Mesenchymal stem cell (in vitro differentiated cells and primary cell): ENCODE results near the gene ARPP21.
"Not testable (repeated sequence)": the region's sequence is repeated elsewhere in the genome, so short reads cannot be mapped to it uniquely, and the experiment has no call there.

ENCODE experiments used
- DNase-seq: peaks from one replicate; pipeline ENCODE4 v3.0.0-alpha.2; 2013
- H2AFZ ChIP-seq: one replicate; pipeline ENCODE4 v1.6.1; 2013; ENCODE audit warnings: low read depth, mild to moderate bottlenecking, control low read depth, inconsistent platforms, low read length, moderate library complexity
- H2AK5ac ChIP-seq: 2 replicates; pipeline ENCODE4 v1.6.1; 2013; ENCODE audit warnings: low read length, moderate library complexity, mild to moderate bottlenecking, inconsistent platforms; ENCODE audit not compliant: severe bottlenecking
- H2BK120ac ChIP-seq: one replicate; pipeline ENCODE4 v1.6.1; 2013; ENCODE audit warnings: low read depth, mild to moderate bottlenecking, inconsistent platforms, low read length, moderate library complexity
- H2BK12ac ChIP-seq, 2 experiments: one replicate each; pipeline ENCODE4 v1.6.1; 2013; ENCODE audit warnings: inconsistent platforms in 2 of 2, low read length in 2 of 2, mild to moderate bottlenecking in 2 of 2, moderate library complexity in 2 of 2, control low read depth in 1 of 2
- H2BK15ac ChIP-seq: one replicate; pipeline ENCODE4 v1.6.1; 2013; ENCODE audit warnings: mild to moderate bottlenecking, low read depth, inconsistent platforms; ENCODE audit not compliant: poor library complexity, severe bottlenecking
- H2BK5ac ChIP-seq: 2 replicates; pipeline ENCODE4 v1.6.1; 2013; ENCODE audit warnings: low read depth, mild to moderate bottlenecking, low read length, control low read depth, inconsistent platforms; ENCODE audit not compliant: poor library complexity, severe bottlenecking
- H3K14ac ChIP-seq, 2 experiments: one replicate each; pipeline ENCODE4 v1.6.1; 2013; ENCODE audit warnings: inconsistent platforms in 2 of 2, low read length in 2 of 2, control low read depth in 1 of 2, mild to moderate bottlenecking in 1 of 2, moderate library complexity in 1 of 2
- H3K18ac ChIP-seq, 2 experiments: one replicate each; pipeline ENCODE4 v1.6.1; 2013; ENCODE audit warnings: inconsistent platforms in 2 of 2, low read length in 2 of 2, control low read depth in 1 of 2, low read depth in 1 of 2, mild to moderate bottlenecking in 1 of 2
- H3K23ac ChIP-seq, 2 experiments: one replicate each; pipeline ENCODE4 v1.6.1; 2013; ENCODE audit warnings: inconsistent platforms in 2 of 2, low read length in 2 of 2, mild to moderate bottlenecking in 2 of 2, moderate library complexity in 2 of 2, control low read depth in 1 of 2
- H3K27ac ChIP-seq: 2 replicates; pipeline ENCODE4 v1.5.1; 2013; ENCODE audit warnings: mild to moderate bottlenecking, moderate library complexity, low read length, control low read depth, inconsistent platforms; ENCODE audit not compliant: poor library complexity, severe bottlenecking
- H3K27me3 ChIP-seq, 2 experiments: 2 replicates each; pipeline versions ENCODE4 v1.6.1 to v1.7.0; 2013; ENCODE audit warnings: low read length in 2 of 2, mild to moderate bottlenecking in 2 of 2, moderate library complexity in 2 of 2, control low read depth in 1 of 2, inconsistent platforms in 1 of 2; ENCODE audit not compliant: control insufficient read depth in 1 of 2, insufficient read depth in 1 of 2
- H3K36me3 ChIP-seq, 2 experiments: 2 replicates each; pipeline versions ENCODE4 v1.6.1 to v1.7.0; 2013; ENCODE audit warnings: low read length in 2 of 2, control low read depth in 1 of 2, inconsistent platforms in 1 of 2, low read depth in 1 of 2, mild to moderate bottlenecking in 1 of 2; ENCODE audit not compliant: insufficient read depth in 2 of 2, control insufficient read depth in 1 of 2
- H3K4ac ChIP-seq, 2 experiments: one replicate each; pipeline ENCODE4 v1.6.1; 2013; ENCODE audit warnings: inconsistent platforms in 2 of 2, low read length in 2 of 2, mild to moderate bottlenecking in 2 of 2, moderate library complexity in 2 of 2, control low read depth in 1 of 2, low read depth in 1 of 2
- H3K4me1 ChIP-seq: 2 replicates; pipeline ENCODE4 v1.6.1; 2013; ENCODE audit warnings: low read depth, low read length, control low read depth; ENCODE audit not compliant: control insufficient read depth, insufficient read depth
- H3K4me2 ChIP-seq: 2 replicates; pipeline ENCODE4 v1.6.1; 2013; ENCODE audit warnings: low read length, mild to moderate bottlenecking, inconsistent platforms; ENCODE audit not compliant: poor library complexity, severe bottlenecking
- H3K4me3 ChIP-seq, 2 experiments: 2 replicates each; pipeline versions ENCODE4 v1.5.1 to v1.7.0; 2013; ENCODE audit warnings: low read length in 2 of 2, mild to moderate bottlenecking in 2 of 2, control low read depth in 1 of 2, low read depth in 1 of 2; ENCODE audit not compliant: insufficient read depth in 1 of 2
- H3K79me1 ChIP-seq: replicated peaks from 2 replicates; pipeline ENCODE4 v1.6.1; 2013; ENCODE audit warnings: mild to moderate bottlenecking, control low read depth, low read length, inconsistent platforms; ENCODE audit not compliant: poor library complexity, severe bottlenecking
- H3K9ac ChIP-seq: 2 replicates; pipeline ENCODE4 v1.7.0; 2013; ENCODE audit warnings: mild to moderate bottlenecking, low read length, moderate library complexity
- H3K9me3 ChIP-seq: 2 replicates; pipeline ENCODE4 v1.7.0; 2013; ENCODE audit warnings: mild to moderate bottlenecking, low read length; ENCODE audit not compliant: control insufficient read depth
- H4K8ac ChIP-seq: one replicate; pipeline ENCODE4 v1.6.1; 2013; ENCODE audit warnings: inconsistent platforms, mild to moderate bottlenecking, low read length, moderate library complexity
- H4K91ac ChIP-seq: one replicate; pipeline ENCODE4 v1.6.1; 2013; ENCODE audit warnings: mild to moderate bottlenecking, low read length, inconsistent platforms
- WGBS: methylation state at CpG from one replicate; pipeline ENCODE4 v1.1.7; 2013; ENCODE audit warnings: mixed read lengths; 5-methylcytosine and 5-hydroxymethylcytosine counted together

ARPP21 gene

GRCh38 chr3:35793667-35794066 lies 154.3 kb downstream of the ARPP21 start:
- no peak overlapping the region for H3K18ac ChIP-seq
- no peak for DNase-seq
- no peak overlapping the region for H4K91ac ChIP-seq
- no peak overlapping the region for H2BK12ac ChIP-seq
- no peak overlapping the region for H2BK15ac ChIP-seq
- no peak overlapping the region for H3K4me2 ChIP-seq
- H3K27ac ChIP-seq, result no peak overlapping the region
- no peak overlapping the region for H2AFZ ChIP-seq
- no peaks in the 10 kb centered on the region for H3K27me3 ChIP-seq
- H3K4me3 ChIP-seq, result no peak overlapping the region
- H3K9me3 ChIP-seq, result no peaks in the 10 kb centered on the region
- H3K14ac ChIP-seq, result no peak overlapping the region
- no peaks in the 10 kb centered on the region for H3K79me1 ChIP-seq
- H2AK5ac ChIP-seq, result peak overlapping the region; percentile 16
- no peaks in the 10 kb centered on the region for H3K36me3 ChIP-seq
- no peak overlapping the region for H2BK120ac ChIP-seq
- peaks cover 2% of the 10 kb centered on the region for H3K4me1 ChIP-seq
- no peak overlapping the region for H3K4ac ChIP-seq
- no peak overlapping the region for H2BK5ac ChIP-seq
- H4K8ac ChIP-seq, result no peak overlapping the region
- no peak overlapping the region for H3K23ac ChIP-seq
- 43% methylated on average over 1 of the region's 1 CpG for WGBS
- H3K9ac ChIP-seq, result no peak overlapping the region

DNA sequence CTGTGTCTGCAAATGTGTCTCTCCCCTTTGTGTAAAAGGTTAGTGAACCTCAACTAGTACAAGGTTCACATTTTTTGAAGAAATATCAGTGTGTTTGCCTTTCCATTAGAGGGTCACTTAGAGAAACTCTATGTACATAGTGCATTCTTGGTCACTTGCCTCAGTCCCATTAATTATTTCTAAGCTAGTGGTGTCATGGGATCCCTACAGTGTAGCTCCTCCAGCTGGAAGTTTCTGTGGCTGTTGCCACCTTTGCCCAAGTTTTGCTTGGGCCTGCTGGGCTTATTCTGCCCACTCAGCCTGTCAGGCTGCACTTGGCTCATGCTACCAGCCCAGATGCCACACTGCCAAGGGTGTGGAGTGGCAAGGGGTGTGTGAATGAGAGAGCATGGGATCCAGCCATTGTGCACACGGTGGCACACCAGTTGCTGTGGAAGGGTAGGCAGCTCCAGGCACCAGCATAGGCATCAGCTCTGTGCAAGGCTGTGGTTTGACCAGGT lies 161.7 kb downstream of the ARPP21 start:
- H3K9ac ChIP-seq, result no peak overlapping the region
- no peaks in the 10 kb centered on the region for H3K79me1 ChIP-seq
- H2BK120ac ChIP-seq, result no peak overlapping the region
- WGBS, result 76% methylated on average over 1 of the region's 1 CpG
- H3K18ac ChIP-seq, result no peak overlapping the region
- H3K4me1 ChIP-seq, result peaks cover 5% of the 10 kb centered on the region
- H3K27ac ChIP-seq, result no peak overlapping the region
- H2BK15ac ChIP-seq, result no peak overlapping the region
- H4K8ac ChIP-seq, result no peak overlapping the region
- no peak overlapping the region for H2AK5ac ChIP-seq
- H3K36me3 ChIP-seq, result no peaks in the 10 kb centered on the region
- no peaks in the 10 kb centered on the region for H3K9me3 ChIP-seq
- no peak overlapping the region for H2BK5ac ChIP-seq
- H3K4ac ChIP-seq, result no peak overlapping the region
- H3K27me3 ChIP-seq, result no peaks in the 10 kb centered on the region
- no peak overlapping the region for H2BK12ac ChIP-seq
- H2AFZ ChIP-seq, result no peak overlapping the region
- no peak overlapping the region for H3K23ac ChIP-seq
- no peak overlapping the region for H3K4me3 ChIP-seq
- H3K4me2 ChIP-seq, result no peak overlapping the region
- no peak overlapping the region for H3K14ac ChIP-seq
- no peak overlapping the region for H4K91ac ChIP-seq
- DNase-seq, result no peak

DNA sequence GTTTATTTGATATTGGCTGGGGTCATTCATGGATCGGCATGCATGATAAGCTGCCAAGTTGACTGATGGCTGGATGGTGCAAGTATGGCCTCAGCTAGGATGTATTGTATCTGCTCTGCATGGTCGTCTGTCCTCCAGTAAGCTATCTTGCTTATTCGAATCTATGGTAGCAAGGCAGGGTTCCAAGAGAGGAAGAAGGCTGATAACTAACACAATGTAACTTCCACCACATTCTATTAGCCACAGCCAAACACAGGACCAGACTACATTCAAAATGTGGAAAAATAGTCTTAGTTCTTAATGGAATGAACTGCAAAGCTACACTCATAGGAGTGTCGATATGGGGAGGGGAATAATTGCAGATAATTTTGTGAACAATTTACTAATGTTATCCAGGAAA lies 175.2 kb downstream of the ARPP21 start:
- H2AK5ac ChIP-seq, result no peak overlapping the region
- no peak overlapping the region for H2AFZ ChIP-seq
- no peak overlapping the region for H3K27ac ChIP-seq
- DNase-seq, result no peak
- no peak overlapping the region for H2BK12ac ChIP-seq
- no peak overlapping the region for H4K91ac ChIP-seq
- no peaks in the 10 kb centered on the region for H3K9me3 ChIP-seq
- H3K23ac ChIP-seq, result no peak overlapping the region
- H2BK15ac ChIP-seq, result no peak overlapping the region
- H2BK120ac ChIP-seq, result no peak overlapping the region
- H3K4me2 ChIP-seq, result no peak overlapping the region
- H2BK5ac ChIP-seq, result no peak overlapping the region
- no peak overlapping the region for H4K8ac ChIP-seq
- 100% methylated on average over 1 of the region's 4 CpGs for WGBS
- H3K18ac ChIP-seq, result no peak overlapping the region
- no peak overlapping the region for H3K4me3 ChIP-seq
- no peaks in the 10 kb centered on the region for H3K4me1 ChIP-seq
- H3K4ac ChIP-seq, result no peak overlapping the region
- no peak overlapping the region for H3K14ac ChIP-seq
- no peaks in the 10 kb centered on the region for H3K27me3 ChIP-seq
- H3K9ac ChIP-seq, result no peak overlapping the region
- no peaks in the 10 kb centered on the region for H3K36me3 ChIP-seq
- H3K79me1 ChIP-seq, result no peaks in the 10 kb centered on the region

DNA sequence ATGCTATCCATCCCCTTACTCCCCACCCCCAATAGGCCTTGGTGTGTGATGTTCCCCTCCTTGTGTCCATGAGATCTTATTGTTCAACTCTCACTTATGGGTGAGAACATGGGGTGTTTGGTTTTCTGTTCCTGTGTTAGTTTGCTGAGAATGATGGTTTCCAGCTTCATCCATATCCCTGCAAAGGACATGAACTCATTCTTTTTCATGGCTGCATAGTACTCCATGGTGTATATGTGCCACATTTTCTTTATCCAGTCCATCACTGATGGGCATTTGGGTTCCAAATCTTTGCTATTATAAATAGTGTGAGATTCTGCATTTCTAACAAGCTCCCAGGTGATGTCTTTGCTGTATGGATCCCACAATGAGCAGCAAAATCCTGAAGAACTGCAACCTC lies 176.5 kb downstream of the ARPP21 start:
- not testable (repeated sequence) for H2BK120ac ChIP-seq, H3K9me3 ChIP-seq, H4K8ac ChIP-seq, H2BK15ac ChIP-seq, H3K27ac ChIP-seq, H3K23ac ChIP-seq, H2AK5ac ChIP-seq, H2BK5ac ChIP-seq, DNase-seq, H3K18ac ChIP-seq, H3K4me3 ChIP-seq, H3K36me3 ChIP-seq, H3K14ac ChIP-seq, H3K27me3 ChIP-seq, H3K4ac ChIP-seq, H3K4me1 ChIP-seq, H2AFZ ChIP-seq, H3K4me2 ChIP-seq, H3K9ac ChIP-seq, H3K79me1 ChIP-seq, H4K91ac ChIP-seq, H2BK12ac ChIP-seq
